Endothelial cell of umbilical vein (primary cell): ENCODE data around the gene KLK13. TPM values are rescaled to one million over a fixed set of nuclear protein-coding genes. Genes with fewer than 3 reads are reported as not detected.

Experiments used
- BruUV-seq: library from RNA; stranded (reverse); fragments of 400-500 nt; replicated peaks from 2 replicates; lab custom pipeline; 2021; lab: Mats Ljungman, UMichigan
- CTCF ChIA-PET: fragments of 300-600, 350-600 bp; sonication (Branson Sonifier 250); formaldehyde crosslinking; loops from one replicate; lab custom pipeline; 2021; ENCODE audit warnings: antibody characterized with exemption, inconsistent platforms; lab: Charles Lee
- POLR2A ChIA-PET: fragments of 300-600, 350-600 bp; sonication (Branson Sonifier 250); formaldehyde crosslinking; loops from one replicate; lab custom pipeline; 2021; ENCODE audit warnings: antibody characterized with exemption, inconsistent platforms; lab: Charles Lee
- DNase-seq: peaks from one replicate; pipeline ENCODE4 v3.0.0-alpha.2; 2011; ENCODE audit warnings: low read depth, low spot score
- FAIRE-seq: peaks from 2 replicates; lab custom pipeline; 2011; peaks lifted over from hg19 to GRCh38; lab: Jason Lieb, UNC
- H2AFZ ChIP-seq: 2 replicates; pipeline ENCODE4 v1.6.0; 2012; ENCODE audit warnings: low read depth, low read length, control low read depth, inconsistent platforms
- H3K27ac ChIP-seq: 2 replicates; pipeline ENCODE4 v1.5.1; 2011; ENCODE audit warnings: low read depth, mild to moderate bottlenecking, control low read depth, low read length, moderate library complexity; ENCODE audit not compliant: insufficient read depth
- H3K27me3 ChIP-seq, 2 experiments: 2 replicates each; pipeline versions ENCODE4 v1.6.0 to v1.6.1; 2011; ENCODE audit warnings: low read length in 2 of 2, mixed read lengths in 1 of 2; ENCODE audit not compliant: control insufficient read depth in 2 of 2, insufficient read depth in 2 of 2
- H3K36me3 ChIP-seq, 2 experiments: 2 replicates in 1 of 2; 3 replicates in 1 of 2; pipeline ENCODE4 v1.5.1; 2011; ENCODE audit warnings: low read length in 2 of 2, mild to moderate bottlenecking in 1 of 2, moderate library complexity in 1 of 2; ENCODE audit not compliant: control insufficient read depth in 2 of 2, insufficient read depth in 2 of 2; ENCODE audit errors: extremely low read depth in 1 of 2
- H3K4me1 ChIP-seq: 3 replicates; pipeline ENCODE4 v1.5.1; 2011; ENCODE audit warnings: mild to moderate bottlenecking, low read length; ENCODE audit not compliant: control insufficient read depth, insufficient read depth; ENCODE audit errors: extremely low read depth
- H3K4me2 ChIP-seq: 2 replicates; pipeline ENCODE4 v1.6.1; 2011; ENCODE audit warnings: low read length, control low read depth, mixed read lengths; ENCODE audit not compliant: insufficient read depth
- H3K4me3 ChIP-seq, 3 experiments: fragments of 200-600 bp in 1 of 3; sonication (generic), shearing (Covaris generic) in 1 of 3; replicated peaks in 1 of 3; 2 replicates each; pipeline ENCODE4 v1.5.1; 2011 to 2016; ENCODE audit warnings: control low read depth in 3 of 3, low read length in 3 of 3, mild to moderate bottlenecking in 2 of 3, inconsistent platforms in 1 of 3, low read depth in 1 of 3, moderate library complexity in 1 of 3; ENCODE audit not compliant: insufficient read depth in 1 of 3
- H3K79me2 ChIP-seq: 2 replicates; pipeline ENCODE4 v1.6.0; 2012; ENCODE audit warnings: low read length, inconsistent platforms; ENCODE audit not compliant: control insufficient read depth, insufficient read depth
- H3K9ac ChIP-seq: replicated peaks from 2 replicates; pipeline ENCODE3; 2011; ENCODE audit warnings: low read length, control low read depth; ENCODE audit not compliant: insufficient read depth; ENCODE audit errors: extremely low read depth
- H3K9me1 ChIP-seq: replicated peaks from 3 replicates; pipeline ENCODE4 v1.6.0; 2011; ENCODE audit warnings: mild to moderate bottlenecking, low read length; ENCODE audit not compliant: control insufficient read depth, insufficient read depth; ENCODE audit errors: extremely low read depth
- H3K9me3 ChIP-seq: replicated peaks from 2 replicates; pipeline ENCODE4 v1.5.1; 2012; ENCODE audit warnings: low read length, inconsistent platforms; ENCODE audit not compliant: control insufficient read depth, insufficient read depth
- H4K20me1 ChIP-seq: replicated peaks from 2 replicates; pipeline ENCODE3; 2011; ENCODE audit warnings: mild to moderate bottlenecking, low read length; ENCODE audit not compliant: control insufficient read depth, insufficient read depth; ENCODE audit errors: extremely low read depth
- CTCF ChIP-seq, 2 donors: IDR thresholded peaks; 1 replicate in 1 of 2; 2 replicates in 1 of 2; pipeline ENCODE4 v1.5.1; 2011; ENCODE audit warnings: low read length in 2 of 2, mild to moderate bottlenecking in 2 of 2, moderate library complexity in 2 of 2, control low read depth in 1 of 2, inconsistent platforms in 1 of 2, low read depth in 1 of 2; ENCODE audit not compliant: insufficient read depth in 1 of 2; ENCODE audit errors: extremely low read depth in 1 of 2
- EZH2 ChIP-seq: IDR thresholded peaks from 2 replicates; pipeline ENCODE4 v1.6.1; 2012; ENCODE audit warnings: borderline replicate concordance, low read depth, mild to moderate bottlenecking, moderate library complexity, low read length, inconsistent platforms; ENCODE audit not compliant: severe bottlenecking
- MAX ChIP-seq: IDR thresholded peaks from 2 replicates; pipeline ENCODE4 v1.6.1; 2011; ENCODE audit not compliant: insufficient read depth, insufficient read length
- POLR2AphosphoS5 ChIP-seq: IDR thresholded peaks from 2 replicates; pipeline ENCODE4 v1.6.1; 2012; ENCODE audit warnings: low read depth, mild to moderate bottlenecking, control low read depth, low read length, moderate library complexity; ENCODE audit not compliant: insufficient read depth
- dilution Hi-C: fragments of 300-500 bp; cut with MboI; formaldehyde crosslinking; loops from one replicate; pipeline ENCODE4 v1.15.0; 2019; ENCODE audit warnings: low sequenced_read_pairs; ENCODE audit not compliant: extremely low pct_ligation_motif_present
- intact Hi-C: fragments of 100-400 bp; cut with micrococcal nuclease; formaldehyde crosslinking; loops from one replicate; pipeline ENCODE4 v1.10.0; 2022
- polyA plus RNA-seq, 4 experiments: library from polyadenylated mRNA; depleted of rRNA in 3 of 4; stranded (reverse) in 3 of 4; unstranded in 1 of 4; fragments of >200 nt; gene quantifications; 2 replicates each; pipeline versions ENCODE4 v1.2.1 to v1.2.3, GENCODE V29; 2011 to 2012; ENCODE audit warnings: missing spikeins in 1 of 4
- total RNA-seq: library from RNA; stranded (reverse); gene quantifications from 2 replicates; pipeline ENCODE4 v1.2.3, GENCODE V29; 2021

KLK13 gene
- total and polyA plus RNA-seq, 2 donors (not counting 3 experiments of a cell fraction or from before 2014, with no cell fraction given): not detected

GRCh38 chr19:51018745-51019543 is 45.9 kb downstream of the KLK13 start:
- H3K27me3 ChIP-seq: peaks cover 21 to 25% of the 10 kb centered on the region in 2 experiments

GRCh38 chr19:51016798-51017683 is 47.9 kb downstream of the KLK13 start:
- Histone ChIP-seq H3K79me2 (no peaks in the 10 kb centered on the region), H2AFZ (no peak overlapping the region), H4K20me1 (no peaks in the 10 kb centered on the region), H3K4me3 (no peak overlapping the region), H3K27me3 (peaks cover 21 to 25% of the 10 kb centered on the region in 2 experiments), H3K27ac (no peak overlapping the region), H3K4me1 (no peaks in the 10 kb centered on the region), H3K9me3 (no peaks in the 10 kb centered on the region), H3K9ac (no peak overlapping the region), H3K9me1 (no peaks in the 10 kb centered on the region), H3K4me2 (no peak overlapping the region), H3K36me3 (no peaks in the 10 kb centered on the region)
- TF ChIP-seq POLR2AphosphoS5: no peak
- TF ChIP-seq CTCF (IDR thresholded peaks at IDR 0.05; ENCODE audit: extremely low read depth in 1 of 2, insufficient read depth in 1 of 2, low read depth in 1 of 2, low read length in 2 of 2): peak; percentile 79 to 91
- peak; percentile 48 for TF ChIP-seq EZH2
- dilution Hi-C loops: no loop called here
- ChIA-PET CTCF (interaction anchor here (0.6 to 3.2 kb wide), 30 partner anchors 9 to 488 kb away, joined by 3 to 35 read pairs (median 4); partner anchors contain the start of gene KLK6), POLR2A (no interaction called here)
- BruUV-seq: no TSS peak
- FAIRE-seq (peak; percentile 84), DNase-seq (peak; percentile 39)
- intact Hi-C loops: loop anchor here (1.0 kb wide), 1 partner anchor 87 kb away; no protein-coding TSS in a partner anchor

More at GRCh38 chr19:51018745-51019543, 45.9 kb downstream of the KLK13 start:
- dilution Hi-C loops: no loop called here
- intact Hi-C loops: no loop called here
- no peak overlapping the region for H3K27ac ChIP-seq
- H2AFZ ChIP-seq: no peak overlapping the region
- no TSS peak for BruUV-seq
- H3K9ac ChIP-seq: no peak overlapping the region
- H3K79me2 ChIP-seq: no peaks in the 10 kb centered on the region
- no peaks in the 10 kb centered on the region for H4K20me1 ChIP-seq
- POLR2A ChIA-PET: no interaction called here
- no peak overlapping the region for H3K4me3 ChIP-seq
- FAIRE-seq: no peak
- H3K4me1 ChIP-seq: no peaks in the 10 kb centered on the region
- no peaks in the 10 kb centered on the region for H3K9me1 ChIP-seq
- CTCF ChIA-PET: interaction anchor here (3.2 kb wide), 1 partner anchor 75 kb away, joined by 11 read pairs; no protein-coding TSS in a partner anchor
- no peak for DNase-seq
- H3K36me3 ChIP-seq: no peaks in the 10 kb centered on the region
- no peaks in the 10 kb centered on the region for H3K9me3 ChIP-seq
- no peak overlapping the region for H3K4me2 ChIP-seq
- peak; percentile 57 for TF ChIP-seq EZH2
- no peak for TF ChIP-seq MAX
